Stimulated activated CD8-positive, alpha-beta memory T cell treated with anti-CD3 and anti-CD28 coated beads, Interleukin-15, amount 100 ng/mL, for 24 hours (primary cell): ENCODE results near the gene ZNF549.
"Not testable (repeated sequence)": the region's sequence is repeated elsewhere in the genome, so short reads cannot be mapped to it uniquely, and the experiment has no call there.

ENCODE experiments used
- DNase-seq: peaks from one replicate; pipeline ENCODE4 v3.0.0-alpha.2; 2020; ENCODE audit warnings: low read depth

The ZNF549 gene

GRCh38 chr19:57527136-57527881 is at the start of gene ZNF549:
ZNF549 (plus strand) TSS chr19:57527356; CDS start chr19:57527574, 218 bp downstream.
- peak; percentile 73 for DNase-seq

GRCh38 chr19:57487477-57488298 is 39.5 kb upstream of the ZNF549 start, which contains the start of gene ZNF419:
ZNF419 (plus strand) TSS chr19:57487750; CDS start chr19:57487951, 201 bp downstream.
- DNase-seq, result peak; percentile 80

- DNase-seq, result not testable (repeated sequence)
Observed at GRCh38 chr19:57488299-57488644, 38.9 kb upstream of the ZNF549 start.

- not testable (repeated sequence) for DNase-seq
Observed at GRCh38 chr19:57499332-57499679, 27.9 kb upstream of the ZNF549 start.

GRCh38 chr19:57499680-57500395 is 27.3 kb upstream of the ZNF549 start, which contains the start of gene ZNF773:
ZNF773 (plus strand) TSS chr19:57499938; CDS start chr19:57500081, 143 bp downstream.
- DNase-seq, result peak; percentile 96

- not testable (repeated sequence) for DNase-seq
Observed at GRCh38 chr19:57500400-57500799, 26.8 kb upstream of the ZNF549 start.

- no peak for DNase-seq
Observed at GRCh38 chr19:57506163-57506562, 21.0 kb upstream of the ZNF549 start.

- DNase-seq, result no peak
Observed at GRCh38 chr19:57511484-57511883, 15.7 kb upstream of the ZNF549 start.

GRCh38 chr19:57512845-57513244 is 14.3 kb upstream of the ZNF549 start:
- DNase-seq, result no peak

- DNase-seq, result no peak
Observed at GRCh38 chr19:57515255-57515654, 11.9 kb upstream of the ZNF549 start.

GRCh38 chr19:57518021-57518420 is 9.1 kb upstream of the ZNF549 start:
- not testable (repeated sequence) for DNase-seq

- DNase-seq, result no peak
Observed at GRCh38 chr19:57537953-57538547, 10.9 kb downstream of the ZNF549 start.

GRCh38 chr19:57546513-57546912 is 19.4 kb downstream of the ZNF549 start:
- DNase-seq, result no peak

GRCh38 chr19:57552432-57552831 is 25.3 kb downstream of the ZNF549 start:
- no peak for DNase-seq

- DNase-seq, result no peak
Observed at GRCh38 chr19:57557659-57558058, 30.5 kb downstream of the ZNF549 start.

GRCh38 chr19:57558525-57558924 is 31.4 kb downstream of the ZNF549 start:
- no peak for DNase-seq

GRCh38 chr19:57559008-57559403 is 31.9 kb downstream of the ZNF549 start:
- DNase-seq, result no peak

- peak; percentile 69 for DNase-seq
Observed at GRCh38 chr19:57559404-57560025, 32.4 kb downstream of the ZNF549 start, which contains the start of gene ZNF550. ZNF550 (minus strand) TSS chr19:57559863; CDS start chr19:57559682, 181 bp downstream.

GRCh38 chr19:57560049-57560491 is 32.9 kb downstream of the ZNF549 start:
- DNase-seq, result no peak

GRCh38 chr19:57563547-57563946 is 36.4 kb downstream of the ZNF549 start:
- DNase-seq, result no peak
